HFFc6 (cell line): ENCODE data around the gene RFX7. TPM values are rescaled to one million over a fixed set of nuclear protein-coding genes. Genes with fewer than 3 reads are reported as not detected.

Experiments used
- DNase-seq: peaks from one replicate; pipeline ENCODE4 v3.0.0-alpha.2; 2018
- H3K27ac Mint-ChIP-seq: 2 replicates; pipeline ENCODE4 v1.8.0; 2020; ENCODE audit warnings: mild to moderate bottlenecking, mixed read lengths
- H3K27me3 Mint-ChIP-seq: 2 replicates; pipeline ENCODE4 v1.8.0; 2021; ENCODE audit warnings: mild to moderate bottlenecking, moderate library complexity, mixed read lengths; ENCODE audit not compliant: insufficient read depth
- H3K36me3 Mint-ChIP-seq: 2 replicates; pipeline ENCODE4 v1.8.0; 2021; ENCODE audit warnings: low read depth, mixed read lengths
- H3K4me1 Mint-ChIP-seq: 2 replicates; pipeline ENCODE4 v1.8.0; 2020; ENCODE audit warnings: low read depth, mixed read lengths
- H3K4me3 Mint-ChIP-seq: 2 replicates; pipeline ENCODE4 v1.8.0; 2020; ENCODE audit warnings: mild to moderate bottlenecking, moderate library complexity, mixed read lengths
- H3K9me3 Mint-ChIP-seq: 2 replicates; pipeline ENCODE4 v1.8.0; 2020; ENCODE audit warnings: mild to moderate bottlenecking, mixed read lengths
- total RNA-seq, 6 experiments: library from RNA; stranded (reverse); fragmentation: NEBNext Ultra II Directional; extraction: Animal tissue kit (Norgen Biotek cat#: 25700); gene quantifications; 2 replicates in 1 of 6; 3 replicates in 5 of 6; pipeline ENCODE4 v1.2.3, GENCODE V29; 2021
- TF ChIP-seq, protein P1 (sequence below): fragments of 200-600 bp; sonication (generic); IDR thresholded peaks from 2 replicates; pipeline ENCODE4 v1.5.0; 2021; ENCODE audit warnings: antibody characterized with exemption, mild to moderate bottlenecking

The RFX7 gene
- total RNA-seq, 6 experiments from 2014 or later, result 13.8 to 20.1 (median 16.5) TPM

GRCh38 chr15:56042498-56042897 lies 201.2 kb downstream of the RFX7 start:
- no peak overlapping the region for H3K27ac Mint-ChIP-seq
- H3K36me3 Mint-ChIP-seq, result peaks cover 9% of the 10 kb centered on the region; the same call in 1 of the 2 replicates
- H3K27me3 Mint-ChIP-seq, result peaks cover 3% of the 10 kb centered on the region
- no peak for DNase-seq
- no peaks in the 10 kb centered on the region for H3K9me3 Mint-ChIP-seq
- TF ChIP-seq, protein P1, sequence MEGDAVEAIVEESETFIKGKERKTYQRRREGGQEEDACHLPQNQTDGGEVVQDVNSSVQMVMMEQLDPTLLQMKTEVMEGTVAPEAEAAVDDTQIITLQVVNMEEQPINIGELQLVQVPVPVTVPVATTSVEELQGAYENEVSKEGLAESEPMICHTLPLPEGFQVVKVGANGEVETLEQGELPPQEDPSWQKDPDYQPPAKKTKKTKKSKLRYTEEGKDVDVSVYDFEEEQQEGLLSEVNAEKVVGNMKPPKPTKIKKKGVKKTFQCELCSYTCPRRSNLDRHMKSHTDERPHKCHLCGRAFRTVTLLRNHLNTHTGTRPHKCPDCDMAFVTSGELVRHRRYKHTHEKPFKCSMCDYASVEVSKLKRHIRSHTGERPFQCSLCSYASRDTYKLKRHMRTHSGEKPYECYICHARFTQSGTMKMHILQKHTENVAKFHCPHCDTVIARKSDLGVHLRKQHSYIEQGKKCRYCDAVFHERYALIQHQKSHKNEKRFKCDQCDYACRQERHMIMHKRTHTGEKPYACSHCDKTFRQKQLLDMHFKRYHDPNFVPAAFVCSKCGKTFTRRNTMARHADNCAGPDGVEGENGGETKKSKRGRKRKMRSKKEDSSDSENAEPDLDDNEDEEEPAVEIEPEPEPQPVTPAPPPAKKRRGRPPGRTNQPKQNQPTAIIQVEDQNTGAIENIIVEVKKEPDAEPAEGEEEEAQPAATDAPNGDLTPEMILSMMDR, result no peak
- no peak overlapping the region; the same call in 1 of the 2 replicates for H3K4me3 Mint-ChIP-seq
- H3K4me1 Mint-ChIP-seq, result peaks cover 77% of the 10 kb centered on the region

DNA sequence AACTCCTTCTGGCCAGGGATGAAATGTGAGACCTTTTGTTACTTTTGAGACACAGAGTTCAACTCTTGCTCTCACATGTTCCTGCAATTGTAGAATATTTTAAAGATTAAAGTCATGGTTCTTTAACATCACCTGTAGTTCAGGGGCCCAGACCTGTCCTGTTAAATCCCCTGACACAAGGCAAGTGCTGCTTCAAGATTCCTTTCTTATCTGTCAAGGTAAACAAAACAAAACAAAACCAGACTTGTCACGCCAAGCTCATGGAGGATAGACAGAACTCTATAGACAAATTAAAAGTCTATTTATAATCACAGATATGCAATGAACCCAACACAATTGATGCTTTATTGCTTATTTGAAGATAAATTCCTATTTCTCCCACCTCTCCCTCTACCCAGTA lies 201.6 kb downstream of the RFX7 start:
- TF ChIP-seq, protein P1, result no peak
- Mint-ChIP-seq H3K27ac (no peak overlapping the region), H3K9me3 (no peaks in the 10 kb centered on the region), H3K36me3 (peaks cover 9% of the 10 kb centered on the region; the same call in 1 of the 2 replicates), H3K4me1 (peaks cover 73% of the 10 kb centered on the region), H3K27me3 (peaks cover 3% of the 10 kb centered on the region), H3K4me3 (no peak overlapping the region; the same call in 1 of the 2 replicates)
- no peak for DNase-seq

- peaks cover 71% of the 10 kb centered on the region for H3K4me1 Mint-ChIP-seq
- TF ChIP-seq, protein P1, result no peak
These were observed 203.3 kb downstream of the RFX7 start for GRCh38 chr15:56040081-56041035.

GRCh38 chr15:56038707-56039106 lies 205.0 kb downstream of the RFX7 start:
- Mint-ChIP-seq H3K4me1 (peaks cover 54% of the 10 kb centered on the region), H3K27ac (peak overlapping the region; percentile 67; the same call in 1 of the 2 replicates), H3K36me3 (0 out of 2 replicates have a peak, but pooled peaks cover under 1% of the 10 kb centered on the region)

More at GRCh38 chr15:56040081-56041035, 203.3 kb downstream of the RFX7 start:
- DNase-seq, result peak; percentile 87
- Mint-ChIP-seq H3K9me3 (no peaks in the 10 kb centered on the region), H3K27ac (peak overlapping the region; percentile 82), H3K27me3 (peaks cover 3% of the 10 kb centered on the region), H3K4me3 (peak overlapping the region; percentile 43), H3K36me3 (0 out of 2 replicates have a peak, but pooled peaks cover 4% of the 10 kb centered on the region)

GRCh38 chr15:56038015-56038414 lies 205.7 kb downstream of the RFX7 start:
- TF ChIP-seq, protein P1, result no peak
- Mint-ChIP-seq H3K4me1 (peaks cover 49% of the 10 kb centered on the region), H3K9me3 (no peaks in the 10 kb centered on the region), H3K36me3 (no peaks in the 10 kb centered on the region), H3K4me3 (no peak overlapping the region), H3K27me3 (no peaks in the 10 kb centered on the region; the same call in 1 of the 2 replicates), H3K27ac (peak overlapping the region; percentile 64)
- peak; percentile 67 for DNase-seq

More at GRCh38 chr15:56038707-56039106, 205.0 kb downstream of the RFX7 start:
- H3K27me3 Mint-ChIP-seq, result no peaks in the 10 kb centered on the region; the same call in none of the 2 replicates
- no peak overlapping the region for H3K4me3 Mint-ChIP-seq
- no peak for DNase-seq
- H3K9me3 Mint-ChIP-seq, result no peaks in the 10 kb centered on the region
- TF ChIP-seq, protein P1, result no peak

Other genes starting within 250 kb of the RFX7 start
- gene TEX9, start 121.5 kb upstream of the RFX7 start, total RNA-seq, result 1 to 10 TPM in 2 of 6 experiments, under 1 TPM in 4; 0.81 to 1.4 (median 0.93) TPM
- 1 to 10 TPM; 1.1 to 2.3 (median 1.5) TPM for gene MNS1, start 221.3 kb upstream of the RFX7 start, total RNA-seq